OCI-LY7 (cell line): ENCODE data around the gene FNDC3B.

ENCODE experiments used
- CTCF ChIP-seq: fragments of 200-600 bp; sonication (generic); conservative IDR thresholded peaks from 2 replicates; pipeline ENCODE4 v1.5.1; 2014; ENCODE audit warnings: mild to moderate bottlenecking, antibody characterized with exemption, low read length, moderate library complexity, mixed read lengths
- EZH2phosphoT487 ChIP-seq: fragments of 200-600 bp; sonication (generic); IDR thresholded peaks from 2 replicates; pipeline ENCODE4 v1.6.1; 2018; ENCODE audit warnings: low read depth, borderline replicate concordance, mild to moderate bottlenecking, mixed run types, antibody characterized with exemption, low read length, moderate library complexity, mixed read lengths

- TF ChIP-seq CTCF (no peak), EZH2phosphoT487 (no peak)
These were observed 24.4 kb downstream of the FNDC3B start for GRCh38 chr3:172063456-172064432.
